Thyroid gland (tissue), 4 donors: ENCODE measurements around the gene EEFSEC. TPM values are rescaled to one million over a fixed set of nuclear protein-coding genes. Genes with fewer than 3 reads are reported as not detected.

Experiments used
- DNase-seq, 2 donors: peaks; one replicate each; pipeline ENCODE4 v3.0.0-alpha.2; 2019
- H3K27ac ChIP-seq, 3 donors: fragments of 200-600 bp; sonication (generic); 1 replicate in 2 of 3; 2 replicates in 1 of 3; pipeline ENCODE4 v1.5.1; 2016 to 2019; ENCODE audit warnings: mild to moderate bottlenecking in 1 of 3, moderate library complexity in 1 of 3
- H3K27me3 ChIP-seq: fragments of 200-600 bp; sonication (generic); one replicate; pipeline ENCODE4 v1.5.1; 2019
- H3K36me3 ChIP-seq, 2 donors: fragments of 200-600 bp; sonication (generic); one replicate each; pipeline ENCODE4 v1.5.1; 2016 to 2019
- H3K4me1 ChIP-seq, 2 donors: fragments of 200-600 bp; sonication (generic); one replicate each; pipeline ENCODE4 v1.5.1; 2017 to 2019
- H3K4me3 ChIP-seq, 3 donors: fragments of 200-600 bp; sonication (generic); replicated peaks in 1 of 3; 1 replicate in 2 of 3; 2 replicates in 1 of 3; pipeline ENCODE4 v1.5.1; 2016; ENCODE audit warnings: mild to moderate bottlenecking in 1 of 3
- H3K9me3 ChIP-seq: fragments of 200-600 bp; sonication (generic); one replicate; pipeline ENCODE4 v1.5.1; 2017
- CTCF ChIP-seq, 6 experiments: fragments of 200-600 bp in 3 of 6; fragments of 450-650 bp in 3 of 6; sonication (generic) in 3 of 6; IDR thresholded peaks; one replicate each; pipeline ENCODE4 v1.5.1; 2016 to 2019; ENCODE audit warnings: antibody characterized with exemption in 6 of 6, mild to moderate bottlenecking in 2 of 6, inconsistent platforms in 1 of 6, moderate library complexity in 1 of 6
- POLR2A ChIP-seq, 2 donors: fragments of 450-650 bp; IDR thresholded peaks; one replicate each; pipeline ENCODE4 v1.6.1; 2017; ENCODE audit warnings: antibody characterized with exemption in 2 of 2, mild to moderate bottlenecking in 2 of 2, moderate library complexity in 1 of 2
- WGBS, 2 donors: methylation state at CpG; one replicate each; pipeline ENCODE4 v1.1.5; 2017; 5-methylcytosine and 5-hydroxymethylcytosine counted together
- intact Hi-C: fragments of 100-400 bp; cut with DNase I; formaldehyde crosslinking; loops from one replicate; pipeline ENCODE4 v1.15.1; 2023
- total RNA-seq, 4 donors: library from RNA; depleted of rRNA; stranded (reverse); fragments of >200 nt; gene quantifications; one replicate each; pipeline ENCODE4 v1.2.3, GENCODE V29; 2016

The EEFSEC gene
- total RNA-seq, 4 donors from 2014 or later = 13.3 to 26.6 (median 21.7) TPM

DNA sequence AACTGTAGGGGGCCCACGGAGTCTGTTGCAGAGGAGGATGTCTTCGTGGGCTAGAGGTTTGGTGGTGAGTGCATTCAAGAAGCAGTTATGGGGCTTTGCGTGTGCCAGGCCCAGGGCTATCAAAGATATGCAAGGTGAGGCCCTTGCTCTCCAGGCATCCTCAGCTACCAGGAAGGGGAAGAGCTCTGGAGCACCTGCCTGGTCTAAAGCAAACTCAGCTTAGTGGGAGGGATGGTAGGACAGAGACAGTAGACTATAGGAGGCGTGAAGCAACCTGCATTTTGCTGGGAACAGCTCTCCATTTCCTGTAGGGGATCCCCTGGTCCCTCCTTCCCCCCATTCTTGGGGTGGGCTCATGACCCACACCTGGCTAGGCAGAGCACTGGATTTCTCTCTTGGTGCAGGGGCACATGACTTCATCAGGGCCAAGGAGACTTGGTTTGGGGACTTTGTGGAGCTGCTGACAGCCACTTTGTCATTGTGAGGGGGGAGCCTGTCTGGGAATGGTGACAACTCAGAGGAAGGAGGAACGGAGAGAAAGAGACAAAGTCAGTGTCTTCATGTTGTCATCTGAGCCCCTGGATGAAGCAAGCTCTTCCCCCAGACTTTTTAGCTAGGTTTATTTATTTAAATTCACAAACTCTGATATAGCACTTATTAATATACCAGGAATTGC, 8.6 kb upstream of the EEFSEC start:
- WGBS, 2 donors = 66 to 77% methylated on average over 5 of the region's 5 CpGs
- Histone ChIP-seq H3K4me3 (no peak overlapping the region), H3K27ac (no peak overlapping the region), H3K36me3 (no peaks in the 10 kb centered on the region), H3K4me1 (no peaks in the 10 kb centered on the region), H3K9me3 (no peaks in the 10 kb centered on the region), H3K27me3 (no peaks in the 10 kb centered on the region)
- TF ChIP-seq CTCF (IDR thresholded peaks at IDR 0.05) = no peak
- no peak for TF ChIP-seq POLR2A (IDR thresholded peaks at IDR 0.05)
- intact Hi-C loops = no loop called here
- DNase-seq = no peak

- no peaks in the 10 kb centered on the region for H3K4me1 ChIP-seq
- no peak for TF ChIP-seq POLR2A (IDR thresholded peaks at IDR 0.05)
- TF ChIP-seq CTCF (IDR thresholded peaks at IDR 0.05) = no peak
- intact Hi-C loops = no loop called here
- no peaks in the 10 kb centered on the region for H3K36me3 ChIP-seq
- 74 to 77% methylated on average over 6 of the region's 6 CpGs for WGBS, 2 donors
- no peak for DNase-seq
- no peaks in the 10 kb centered on the region for H3K27me3 ChIP-seq
- no peak overlapping the region for H3K4me3 ChIP-seq
- no peak overlapping the region for H3K27ac ChIP-seq
- no peaks in the 10 kb centered on the region for H3K9me3 ChIP-seq
These were observed 8.0 kb upstream of the EEFSEC start for GRCh38 chr3:128145279-128145678.

- H3K9me3 ChIP-seq = no peaks in the 10 kb centered on the region
- no peaks in the 10 kb centered on the region for H3K4me1 ChIP-seq
- no peak for DNase-seq
- no peak for TF ChIP-seq CTCF (IDR thresholded peaks at IDR 0.05)
- TF ChIP-seq POLR2A (IDR thresholded peaks at IDR 0.05) = no peak
- intact Hi-C loops = no loop called here
- no peak overlapping the region for H3K27ac ChIP-seq
- H3K27me3 ChIP-seq = no peaks in the 10 kb centered on the region
- no peaks in the 10 kb centered on the region for H3K36me3 ChIP-seq
- H3K4me3 ChIP-seq = no peak overlapping the region
- WGBS, 2 donors = 93% methylated on average over 14 of the region's 14 CpGs
These were observed 7.1 kb upstream of the EEFSEC start for GRCh38 chr3:128146201-128146600.

GRCh38 chr3:128149650-128150049, 3.6 kb upstream of the EEFSEC start:
- peaks cover 2 to 6% of the 10 kb centered on the region in 2 donors for H3K4me1 ChIP-seq
- no peak overlapping the region for H3K27ac ChIP-seq
- H3K36me3 ChIP-seq = no peaks in the 10 kb centered on the region
- no peak for TF ChIP-seq CTCF (IDR thresholded peaks at IDR 0.05)
- TF ChIP-seq POLR2A (IDR thresholded peaks at IDR 0.05) = no peak
- 83 to 86% methylated on average over 5 of the region's 5 CpGs for WGBS, 2 donors
- H3K4me3 ChIP-seq = no peak overlapping the region
- H3K9me3 ChIP-seq = no peaks in the 10 kb centered on the region
- intact Hi-C loops = no loop called here
- no peak for DNase-seq
- H3K27me3 ChIP-seq = no peaks in the 10 kb centered on the region

DNA sequence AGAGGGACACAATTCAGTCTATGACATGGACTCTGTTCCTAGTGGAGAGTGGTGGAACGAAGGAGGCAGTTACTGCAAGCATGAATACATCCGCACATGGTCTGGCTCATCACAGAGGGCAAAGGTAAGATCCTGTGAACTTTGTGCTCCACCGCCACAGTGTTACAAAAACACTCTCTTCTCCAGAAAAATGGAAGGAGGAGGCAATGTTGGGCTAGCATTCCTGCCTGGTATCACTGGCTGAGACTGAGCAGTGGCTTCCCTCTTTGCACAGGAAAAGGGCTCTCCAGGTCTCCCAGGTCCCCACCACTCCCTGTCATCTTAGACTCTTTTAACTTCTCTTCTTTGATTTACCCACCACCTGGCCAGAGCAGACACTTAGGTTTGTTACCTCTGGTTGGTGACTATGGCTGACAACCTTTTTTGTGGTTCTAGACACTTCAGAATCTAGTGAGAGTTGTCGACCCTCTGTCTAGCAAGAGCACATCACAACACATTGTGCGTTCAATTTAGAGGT, 1.5 kb upstream of the EEFSEC start:
- no peak overlapping the region for H3K4me3 ChIP-seq
- H3K36me3 ChIP-seq = no peaks in the 10 kb centered on the region
- peaks cover 2 to 6% of the 10 kb centered on the region in 2 donors for H3K4me1 ChIP-seq
- TF ChIP-seq POLR2A (IDR thresholded peaks at IDR 0.05) = no peak
- TF ChIP-seq CTCF (IDR thresholded peaks at IDR 0.05) = no peak
- no peak overlapping the region for H3K27ac ChIP-seq
- no peak for DNase-seq
- intact Hi-C loops = no loop called here
- WGBS, 2 donors = 88% methylated on average over 5 of the region's 5 CpGs
- H3K27me3 ChIP-seq = no peaks in the 10 kb centered on the region
- no peaks in the 10 kb centered on the region for H3K9me3 ChIP-seq
